Measurements from ENCODE around the gene PHF11. TPM values are rescaled to one million over a fixed set of nuclear protein-coding genes. Genes with fewer than 3 reads are reported as not detected.

PHF11 gene
- total and polyA plus RNA-seq, 2 of the 8 experiments (the other 6 are each of a cell fraction or from before 2014, with no cell fraction given): 6.1 to 8.1 TPM

- FAIRE-seq (peak; percentile 36), DNase-seq (ENCODE audit: low read depth in 1 of 2, low spot score in 2 of 2) (no peak)
- H3K18ac ChIP-seq (ENCODE audit: extremely low read depth, low read length): no peak overlapping the region
- no peak overlapping the region for H2AFZ ChIP-seq (ENCODE audit: low read length)
- H3K56ac ChIP-seq (replicated peaks; ENCODE audit: insufficient read length, low read depth, low read length): no peak overlapping the region
- CTCF ChIA-PET (ENCODE audit: partially characterized antibody): interaction anchor here (0.6 to 0.8 kb wide), 2 partner anchors 132 to 157 kb away, joined by 3 to 4 read pairs; no protein-coding TSS in a partner anchor
- H3K9me3 ChIP-seq (ENCODE audit: insufficient read depth in 2 of 2, low read depth in 1 of 2, low read length in 1 of 2): no peaks in the 10 kb centered on the region
- H4K5ac ChIP-seq (ENCODE audit: insufficient read length, low read depth, low read length): no peak overlapping the region
- 0 out of 4 replicates have a peak, but pooled peaks cover 0 to 4% of the 10 kb centered on the region in 2 experiments for H3K79me2 ChIP-seq (ENCODE audit: control insufficient read depth in 1 of 2, insufficient read depth in 2 of 2, low read length in 2 of 2)
- H3K27me3 ChIP-seq (replicated peaks in 1 of 4; ENCODE audit: control insufficient read depth in 3 of 4, extremely low read depth in 1 of 4, insufficient read depth in 3 of 4, low read length in 3 of 4): no peaks in the 10 kb centered on the region
- peaks cover 12% of the 10 kb centered on the region for H3K23me2 ChIP-seq (ENCODE audit: low read depth, low read length)
- H3K27ac ChIP-seq (ENCODE audit: low read depth, low read length): no peak overlapping the region
- H4K20me1 ChIP-seq (replicated peaks in 1 of 2; ENCODE audit: control insufficient read depth in 1 of 2, insufficient read depth in 2 of 2, low read length in 2 of 2): no peaks in the 10 kb centered on the region
- H2BK15ac ChIP-seq (ENCODE audit: low read length): no peak overlapping the region
- no peak overlapping the region for H2AK5ac ChIP-seq (ENCODE audit: low read depth, low read length)
- POLR2A ChIA-PET (ENCODE audit: partially characterized antibody): no interaction called here
- H3K4me1 ChIP-seq (replicated peaks in 1 of 4; ENCODE audit: control insufficient read depth in 3 of 4, insufficient read depth in 4 of 4, low read length in 3 of 4): peaks cover 0 to 3% (median 0%) of the 10 kb centered on the region in 4 experiments; a peak in 1 of 7 replicates
- no peak overlapping the region for H3K23ac ChIP-seq (ENCODE audit: insufficient read length)
- no peak overlapping the region for H2BK20ac ChIP-seq (ENCODE audit: low read length)
- no peak overlapping the region for H3K9ac ChIP-seq (replicated peaks in 1 of 4; ENCODE audit: extremely low read depth in 1 of 4, low read depth in 3 of 4, low read length in 3 of 4)
- H3K4ac ChIP-seq (replicated peaks; ENCODE audit: insufficient read length, low read depth, low read length): no peak overlapping the region
- no peak overlapping the region for H2BK120ac ChIP-seq (replicated peaks; ENCODE audit: low read depth, low read length)
- H3K4me3 ChIP-seq (ENCODE audit: extremely low read depth in 1 of 4, insufficient read depth in 2 of 4, low read depth in 3 of 4, low read length in 4 of 4): no peak overlapping the region
- H4K91ac ChIP-seq (replicated peaks; ENCODE audit: insufficient read length, low read length): no peak overlapping the region
- no peak overlapping the region for H3K14ac ChIP-seq (ENCODE audit: insufficient read length)
- H3K79me1 ChIP-seq (ENCODE audit: low read depth, low read length): no peaks in the 10 kb centered on the region
- no peak overlapping the region for H2BK12ac ChIP-seq (ENCODE audit: low read depth, low read length)
- no peaks in the 10 kb centered on the region for H3K36me3 ChIP-seq (ENCODE audit: control insufficient read depth in 2 of 4, insufficient read depth in 4 of 4, low read length in 3 of 4)
- TF ChIP-seq TBP (IDR thresholded peaks at IDR 0.05; ENCODE audit: low read depth, low read length): no peak
- TF ChIP-seq HDAC6 (IDR thresholded peaks at IDR 0.05; ENCODE audit: low read depth, low read length): no peak
- TF ChIP-seq ASH2L (IDR thresholded peaks at IDR 0.05; ENCODE audit: low read length): no peak
- no peak for TF ChIP-seq CREB1 (IDR thresholded peaks at IDR 0.05)
- TF ChIP-seq MAFK (IDR thresholded peaks at IDR 0.05; ENCODE audit: low read depth, low read length): no peak
- no peak for TF ChIP-seq SP2 (IDR thresholded peaks at IDR 0.05; ENCODE audit: low read length)
- no peak for TF ChIP-seq JUND (IDR thresholded peaks at IDR 0.05; ENCODE audit: low read length)
- TF ChIP-seq EZH2 (IDR thresholded peaks at IDR 0.05; ENCODE audit: low read depth, low read length, severe bottlenecking): no peak
- no peak for TF ChIP-seq CEBPB (IDR thresholded peaks at IDR 0.05; ENCODE audit: low read depth, low read length)
- no peak for TF ChIP-seq GTF2F1 (IDR thresholded peaks at IDR 0.05; ENCODE audit: borderline replicate concordance, low read depth, low read length)
- no peak for TF ChIP-seq CTBP2 (IDR thresholded peaks at IDR 0.05; ENCODE audit: borderline replicate concordance, insufficient read depth, insufficient read length, low read length)
- no peak overlapping the region for H2BK5ac ChIP-seq (ENCODE audit: low read depth, low read length)
- no peak overlapping the region for H4K8ac ChIP-seq (ENCODE audit: extremely low read depth, insufficient read depth, low read length)
- no peak overlapping the region for H3K4me2 ChIP-seq (ENCODE audit: insufficient read depth in 1 of 2, low read depth in 2 of 2, low read length in 2 of 2)
Measured at GRCh38 chr13:49446473-49446872, 49.3 kb upstream of the PHF11 start.
